Measurements from ENCODE around the gene PGAP6.
A peak's percentile ranks its signal among the peaks of the same experiment; 100 is the strongest.
"Not testable (repeated sequence)": the region's sequence is repeated elsewhere in the genome, so short reads cannot be mapped to it uniquely, and the experiment has no call there.

The PGAP6 gene

DNA sequence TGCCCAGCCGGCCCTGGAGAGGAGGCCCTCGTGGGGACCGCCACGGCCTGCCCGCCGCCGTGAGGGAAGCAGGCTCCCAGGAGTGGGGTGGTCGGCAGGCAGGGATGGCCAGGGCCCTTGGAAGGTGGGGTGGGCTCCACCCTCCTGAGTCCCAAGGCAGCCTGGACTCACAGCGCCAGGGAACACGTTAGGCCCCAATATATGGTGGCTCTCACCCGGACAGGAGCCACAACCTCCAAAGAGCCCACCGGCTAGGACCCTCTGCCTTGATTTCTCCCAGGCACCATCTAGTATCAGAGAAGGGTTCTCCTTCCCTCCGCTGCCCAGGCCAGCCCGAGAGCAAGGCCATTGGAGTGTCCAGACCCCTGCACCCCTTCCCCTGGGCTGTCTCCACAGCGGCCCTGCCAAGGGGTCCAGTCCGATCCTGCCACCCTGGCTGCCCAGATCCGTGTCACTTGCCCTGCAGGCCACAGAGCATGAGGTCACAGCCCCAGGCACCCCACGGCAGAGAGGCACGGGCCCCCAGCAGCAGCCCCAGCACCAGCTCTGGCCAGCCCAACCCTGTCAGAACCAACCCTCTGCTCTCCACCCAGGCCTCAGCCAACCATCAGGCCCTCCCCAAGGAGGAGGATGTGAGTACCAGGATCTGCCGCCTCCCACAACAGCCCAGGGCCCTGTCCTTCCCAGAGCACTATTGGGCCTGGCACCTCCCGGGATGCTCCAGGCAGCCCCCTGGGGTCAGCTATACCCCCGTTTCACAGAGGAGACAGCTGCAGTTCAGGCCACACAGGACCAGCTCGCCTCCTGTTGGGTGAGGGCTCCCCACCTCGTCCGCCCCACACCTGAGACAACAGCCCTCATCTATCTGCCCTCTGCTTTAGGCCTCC, 28.1 kb downstream of the PGAP6 start:
- Histone ChIP-seq H3K4me1 (ENCODE audit: control insufficient read depth, insufficient read depth, low read length) (peaks cover 4% of the 10 kb centered on the region; the same call in 1 of the 2 replicates), H3K9me3 (ENCODE audit: control insufficient read depth, insufficient read depth, low read depth, low read length) (no peaks in the 10 kb centered on the region), H3K27me3 (ENCODE audit: control insufficient read depth, insufficient read depth, low read length) (no peaks in the 10 kb centered on the region), H3K27ac (ENCODE audit: low read depth, low read length) (no peak overlapping the region), H3K36me3 (ENCODE audit: control insufficient read depth, insufficient read depth, low read length) (peaks cover 8% of the 10 kb centered on the region; the same call in 1 of the 2 replicates), H3K9ac (ENCODE audit: low read length) (no peak overlapping the region), H3K4me3 (ENCODE audit: low read depth, low read length) (peak overlapping the region; percentile 54)

DNA sequence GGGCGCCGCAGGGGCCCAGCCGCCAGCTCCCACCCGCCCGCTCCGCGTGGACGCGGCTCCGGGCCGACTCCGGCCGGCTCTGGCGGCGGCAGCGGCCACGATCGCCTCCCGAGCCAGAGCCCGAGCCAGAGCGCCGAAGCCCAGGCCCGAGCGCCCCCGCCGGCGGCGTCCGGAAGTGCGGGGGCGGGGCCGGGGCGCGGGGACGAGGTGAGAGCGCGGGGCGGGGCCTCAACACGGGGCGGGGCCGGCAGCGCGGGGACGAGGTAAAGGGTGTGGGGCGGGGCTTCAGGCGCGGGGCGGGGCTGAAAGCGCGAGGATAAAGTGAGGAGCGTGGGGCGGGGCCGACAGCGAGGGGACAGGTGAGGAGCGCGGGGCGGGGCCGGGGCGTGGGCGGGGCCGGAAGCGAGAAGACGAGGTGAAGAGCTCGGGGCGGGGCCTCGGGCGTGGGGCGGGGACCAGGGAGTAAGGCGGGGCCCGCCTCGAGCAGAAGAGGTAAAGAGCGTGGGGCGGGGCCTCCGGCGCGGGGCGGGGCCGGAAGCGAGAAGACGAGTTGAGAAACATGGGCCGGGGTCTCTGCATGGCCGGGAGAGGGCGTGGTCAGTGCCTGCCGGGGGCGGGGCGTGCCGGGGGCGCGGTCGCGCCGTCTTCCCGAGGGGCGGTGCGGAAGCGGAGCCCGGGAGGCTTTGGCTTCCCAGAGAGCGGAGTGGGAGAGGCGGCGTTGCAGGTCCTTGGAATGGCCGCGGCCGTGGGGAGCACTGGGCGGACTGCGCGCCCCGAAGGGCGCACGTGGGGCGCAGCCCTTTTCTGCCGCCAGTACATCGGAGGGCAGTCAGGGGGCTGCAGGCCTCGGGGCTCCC, 29.0 kb downstream of the PGAP6 start, which contains the start of gene AXIN1:
TSS of gene AXIN1 (minus strand) at position 177 of the 857 bp plus-strand sequence. CDS start 5,698 bp downstream, outside the sequence.
- H3K36me3 ChIP-seq (ENCODE audit: control insufficient read depth, insufficient read depth, low read length): peaks cover 8% of the 10 kb centered on the region; the same call in 1 of the 2 replicates
- 0 out of 2 replicates have a peak within 1 kb of the TSS, but pooled peaks have one; percentile 24 for H3K27ac ChIP-seq (ENCODE audit: low read depth, low read length)
- H3K9me3 ChIP-seq (ENCODE audit: control insufficient read depth, insufficient read depth, low read depth, low read length): no peaks in the 10 kb centered on the region
- peak within 1 kb of the TSS; percentile 81 for H3K9ac ChIP-seq (ENCODE audit: low read length)
- peaks cover 4% of the 10 kb centered on the region; the same call in 1 of the 2 replicates for H3K4me1 ChIP-seq (ENCODE audit: control insufficient read depth, insufficient read depth, low read length)
- no peaks in the 10 kb centered on the region for H3K27me3 ChIP-seq (ENCODE audit: control insufficient read depth, insufficient read depth, low read length)
- H3K4me3 ChIP-seq (ENCODE audit: low read depth, low read length): peak within 1 kb of the TSS; percentile 76

DNA sequence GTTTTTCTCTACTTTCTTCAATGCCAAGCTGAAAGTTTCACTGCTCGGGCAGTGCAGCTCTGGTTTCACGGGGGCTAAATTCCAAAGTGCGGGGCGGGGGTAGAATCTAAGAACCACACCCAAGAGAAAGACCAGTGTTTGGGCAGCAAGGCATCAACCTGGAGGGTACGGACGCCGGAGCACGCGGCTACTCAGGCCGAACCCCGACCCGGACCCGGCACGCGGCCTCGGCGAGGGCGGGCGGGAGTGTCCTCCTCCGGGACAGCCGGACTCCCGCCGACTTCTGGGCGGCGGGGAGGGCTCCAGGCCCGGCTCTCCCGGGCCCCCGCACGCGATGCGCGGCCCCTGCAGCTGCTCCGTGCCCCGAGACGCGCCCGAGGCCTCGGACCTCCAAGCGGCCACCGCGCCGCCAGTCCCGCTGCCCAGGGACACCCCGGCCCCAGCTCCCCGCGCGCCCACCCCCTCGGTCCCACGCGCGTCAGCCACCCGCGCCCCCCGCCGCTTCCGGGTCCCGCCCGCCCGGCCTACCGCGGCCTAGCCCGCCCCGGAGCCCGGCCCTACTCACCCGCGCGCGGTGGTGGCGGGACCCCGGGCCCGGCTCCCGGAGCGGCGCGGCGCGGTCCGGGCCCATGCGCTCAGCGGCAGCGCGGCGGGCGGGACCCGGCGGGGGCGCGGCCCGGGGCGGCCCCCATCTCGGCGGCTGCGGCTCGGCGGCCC, 29.8 kb downstream of the PGAP6 start:
- Histone ChIP-seq H3K27me3 (ENCODE audit: control insufficient read depth, insufficient read depth, low read length) (no peaks in the 10 kb centered on the region), H3K9ac (ENCODE audit: low read length) (peak overlapping the region; percentile 81), H3K4me3 (ENCODE audit: low read depth, low read length) (peak overlapping the region; percentile 76), H3K27ac (ENCODE audit: low read depth, low read length) (0 out of 2 replicates have a peak overlapping the region, but pooled peaks have one; percentile 24), H3K36me3 (ENCODE audit: control insufficient read depth, insufficient read depth, low read length) (peaks cover 14% of the 10 kb centered on the region), H3K9me3 (ENCODE audit: control insufficient read depth, insufficient read depth, low read depth, low read length) (no peaks in the 10 kb centered on the region), H3K4me1 (ENCODE audit: control insufficient read depth, insufficient read depth, low read length) (peaks cover 9% of the 10 kb centered on the region; the same call in 1 of the 2 replicates)

- no peaks in the 10 kb centered on the region for H3K9me3 ChIP-seq (ENCODE audit: control insufficient read depth, insufficient read depth, low read depth, low read length)
- no peak overlapping the region for H3K4me3 ChIP-seq (ENCODE audit: low read depth, low read length)
- H3K27me3 ChIP-seq (ENCODE audit: control insufficient read depth, insufficient read depth, low read length): no peaks in the 10 kb centered on the region
Measured at GRCh38 chr16:350203-350602, 31.6 kb downstream of the PGAP6 start.

GRCh38 chr16:349211-349610, 32.6 kb downstream of the PGAP6 start:
- Histone ChIP-seq H3K9ac (ENCODE audit: low read length) (no peak overlapping the region), H3K9me3 (ENCODE audit: control insufficient read depth, insufficient read depth, low read depth, low read length) (no peaks in the 10 kb centered on the region), H3K36me3 (ENCODE audit: control insufficient read depth, insufficient read depth, low read length) (peaks cover 38% of the 10 kb centered on the region), H3K4me3 (ENCODE audit: low read depth, low read length) (no peak overlapping the region), H3K27ac (ENCODE audit: low read depth, low read length) (no peak overlapping the region), H3K4me1 (ENCODE audit: control insufficient read depth, insufficient read depth, low read length) (peaks cover 9% of the 10 kb centered on the region; the same call in 1 of the 2 replicates), H3K27me3 (ENCODE audit: control insufficient read depth, insufficient read depth, low read length) (no peaks in the 10 kb centered on the region)

More at GRCh38 chr16:350203-350602, 31.6 kb downstream of the PGAP6 start:
- Histone ChIP-seq H3K9ac (ENCODE audit: low read length) (no peak overlapping the region), H3K27ac (ENCODE audit: low read depth, low read length) (no peak overlapping the region), H3K4me1 (ENCODE audit: control insufficient read depth, insufficient read depth, low read length) (peaks cover 9% of the 10 kb centered on the region; the same call in 1 of the 2 replicates), H3K36me3 (ENCODE audit: control insufficient read depth, insufficient read depth, low read length) (peaks cover 29% of the 10 kb centered on the region)

GRCh38 chr16:348495-348894, 33.3 kb downstream of the PGAP6 start:
- not testable (repeated sequence) for H3K27ac ChIP-seq (ENCODE audit: low read depth, low read length); H3K4me3 ChIP-seq (ENCODE audit: low read depth, low read length); H3K4me1 ChIP-seq (ENCODE audit: control insufficient read depth, insufficient read depth, low read length); H3K9ac ChIP-seq (ENCODE audit: low read length); H3K9me3 ChIP-seq (ENCODE audit: control insufficient read depth, insufficient read depth, low read depth, low read length); H3K27me3 ChIP-seq (ENCODE audit: control insufficient read depth, insufficient read depth, low read length)
- peaks cover 38% of the 10 kb centered on the region for H3K36me3 ChIP-seq (ENCODE audit: control insufficient read depth, insufficient read depth, low read length)

- H3K9me3 ChIP-seq (ENCODE audit: control insufficient read depth, insufficient read depth, low read depth, low read length): no peaks in the 10 kb centered on the region
- no peak overlapping the region for H3K4me3 ChIP-seq (ENCODE audit: low read depth, low read length)
- H3K4me1 ChIP-seq (ENCODE audit: control insufficient read depth, insufficient read depth, low read length): peaks cover 17% of the 10 kb centered on the region; the same call in 1 of the 2 replicates
- peaks cover 46% of the 10 kb centered on the region for H3K36me3 ChIP-seq (ENCODE audit: control insufficient read depth, insufficient read depth, low read length)
- no peaks in the 10 kb centered on the region for H3K27me3 ChIP-seq (ENCODE audit: control insufficient read depth, insufficient read depth, low read length)
- H3K9ac ChIP-seq (ENCODE audit: low read length): no peak overlapping the region
- H3K27ac ChIP-seq (ENCODE audit: low read depth, low read length): no peak overlapping the region
Measured at GRCh38 chr16:347203-347602, 34.6 kb downstream of the PGAP6 start.

DNA sequence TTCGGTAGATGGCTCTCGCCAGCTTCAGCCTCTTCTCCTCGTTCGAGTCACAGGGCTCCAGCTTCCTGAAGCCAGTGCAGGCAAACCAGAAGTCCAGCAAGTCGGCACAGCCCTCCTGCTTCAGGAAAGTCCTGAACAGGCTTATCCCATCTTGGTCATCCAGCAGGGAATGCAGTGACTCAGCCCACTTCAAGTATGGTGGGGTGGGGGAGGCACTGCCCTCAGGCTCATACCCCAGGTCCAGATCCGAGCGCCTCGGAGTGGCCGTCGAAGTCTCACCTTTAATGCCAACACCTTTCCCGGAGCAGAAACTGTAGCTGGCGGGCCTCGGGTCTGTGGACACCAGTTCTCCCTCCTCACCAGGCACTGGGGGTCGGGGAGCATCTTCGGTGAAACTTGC, 35.2 kb downstream of the PGAP6 start:
- Histone ChIP-seq H3K4me3 (ENCODE audit: low read depth, low read length) (no peak overlapping the region), H3K9ac (ENCODE audit: low read length) (no peak overlapping the region), H3K27me3 (ENCODE audit: control insufficient read depth, insufficient read depth, low read length) (no peaks in the 10 kb centered on the region), H3K36me3 (ENCODE audit: control insufficient read depth, insufficient read depth, low read length) (peaks cover 46% of the 10 kb centered on the region), H3K4me1 (ENCODE audit: control insufficient read depth, insufficient read depth, low read length) (peaks cover 17% of the 10 kb centered on the region; the same call in 1 of the 2 replicates), H3K27ac (ENCODE audit: low read depth, low read length) (no peak overlapping the region), H3K9me3 (ENCODE audit: control insufficient read depth, insufficient read depth, low read depth, low read length) (no peaks in the 10 kb centered on the region)

GRCh38 chr16:345772-346171, 36.0 kb downstream of the PGAP6 start:
- Histone ChIP-seq H3K9me3 (ENCODE audit: control insufficient read depth, insufficient read depth, low read depth, low read length) (no peaks in the 10 kb centered on the region), H3K27ac (ENCODE audit: low read depth, low read length) (no peak overlapping the region), H3K4me3 (ENCODE audit: low read depth, low read length) (no peak overlapping the region), H3K4me1 (ENCODE audit: control insufficient read depth, insufficient read depth, low read length) (peaks cover 17% of the 10 kb centered on the region; the same call in 1 of the 2 replicates), H3K27me3 (ENCODE audit: control insufficient read depth, insufficient read depth, low read length) (no peaks in the 10 kb centered on the region), H3K36me3 (ENCODE audit: control insufficient read depth, insufficient read depth, low read length) (peaks cover 46% of the 10 kb centered on the region), H3K9ac (ENCODE audit: low read length) (no peak overlapping the region)

DNA sequence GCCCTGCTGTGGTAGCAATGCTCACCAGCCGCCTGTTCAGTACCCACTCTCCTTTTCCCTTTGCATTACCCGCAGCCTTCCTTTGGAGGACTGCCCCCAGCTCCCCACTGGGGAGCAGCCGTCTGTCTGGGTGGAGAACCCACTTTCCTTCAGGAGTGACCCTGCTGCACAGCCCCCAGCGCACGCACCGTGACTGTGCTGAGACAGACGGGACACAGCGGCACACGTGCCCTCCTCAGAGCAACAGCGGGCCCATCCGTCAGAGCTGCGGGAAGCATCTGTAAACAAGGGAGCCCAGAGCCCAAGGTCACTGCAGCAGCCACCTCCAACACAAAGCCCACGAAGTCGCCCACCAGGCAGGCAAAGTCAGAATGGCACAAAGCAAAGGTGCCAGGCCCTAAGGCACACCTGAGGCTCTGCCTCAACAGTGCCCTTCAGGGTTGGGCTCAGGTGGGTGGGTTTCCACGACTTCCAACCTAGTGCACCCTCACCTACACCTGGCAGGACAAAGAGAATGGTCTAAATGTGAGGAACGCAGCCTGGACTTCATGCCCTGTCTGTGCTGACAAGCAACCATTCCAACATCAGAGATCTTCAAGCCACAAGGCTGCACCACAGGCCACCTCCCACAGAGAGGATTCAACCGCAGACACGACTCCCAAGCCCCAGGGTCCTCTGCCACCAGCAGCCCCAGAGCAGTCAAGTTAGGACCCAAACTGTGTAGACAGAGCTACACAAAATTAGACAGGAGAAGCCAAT, 39.1 kb downstream of the PGAP6 start:
- H3K9ac ChIP-seq (ENCODE audit: low read length): no peak overlapping the region
- no peaks in the 10 kb centered on the region for H3K9me3 ChIP-seq (ENCODE audit: control insufficient read depth, insufficient read depth, low read depth, low read length)
- H3K4me3 ChIP-seq (ENCODE audit: low read depth, low read length): no peak overlapping the region
- no peaks in the 10 kb centered on the region for H3K27me3 ChIP-seq (ENCODE audit: control insufficient read depth, insufficient read depth, low read length)
- H3K27ac ChIP-seq (ENCODE audit: low read depth, low read length): no peak overlapping the region
- H3K4me1 ChIP-seq (ENCODE audit: control insufficient read depth, insufficient read depth, low read length): peaks cover 13% of the 10 kb centered on the region; the same call in 1 of the 2 replicates
- peaks cover 38% of the 10 kb centered on the region for H3K36me3 ChIP-seq (ENCODE audit: control insufficient read depth, insufficient read depth, low read length)

All from HUES6 (cell line).